Ovary (tissue), 9 donors: Measurements from ENCODE around the gene MYO3B. TPM values are rescaled to one million over a fixed set of nuclear protein-coding genes. Genes with fewer than 3 reads are reported as not detected.

Source experiments
- DNase-seq, 5 donors: peaks; one replicate each; pipeline ENCODE4 v3.0.0-alpha.2; 2019 to 2020
- H3K27ac ChIP-seq, 2 donors: fragments of 200-600 bp; one replicate each; pipeline versions ENCODE4 v1.5.1 to v1.8.0; 2019 to 2022
- H3K27me3 ChIP-seq: fragments of 200-600 bp; one replicate; pipeline ENCODE4 v1.8.0; 2022
- H3K36me3 ChIP-seq: fragments of 200-600 bp; sonication (generic); one replicate; pipeline ENCODE4 v1.5.1; 2019
- H3K4me1 ChIP-seq: one replicate; pipeline ENCODE4 v1.8.1; 2013; ENCODE audit warnings: mild to moderate bottlenecking, moderate library complexity; ENCODE audit not compliant: insufficient read depth
- H3K4me3 ChIP-seq: fragments of 200-600 bp; sonication (generic); one replicate; pipeline ENCODE4 v1.5.1; 2017
- H3K9me3 ChIP-seq, 2 donors: fragments of 200-600 bp in 1 of 2; sonication (generic) in 1 of 2; one replicate each; pipeline versions ENCODE4 v1.5.1 to v1.8.1; 2013 to 2019; ENCODE audit warnings: mild to moderate bottlenecking in 1 of 2, moderate library complexity in 1 of 2
- EP300 ChIP-seq: sonication (generic); formaldehyde crosslinking; IDR thresholded peaks from one replicate; pipeline ENCODE4 v1.6.1; 2017; ENCODE audit warnings: antibody characterized with exemption
- POLR2A ChIP-seq: fragments of 450-650 bp; IDR thresholded peaks from one replicate; pipeline ENCODE4 v1.6.1; 2017; ENCODE audit warnings: antibody characterized with exemption, mild to moderate bottlenecking, moderate library complexity
- WGBS, 3 donors: extraction: QIAGEN DNeasy Blood & Tissue Kit in 1 of 3; methylation state at CpG; one replicate each; pipeline versions ENCODE4 v1.1.5 to v1.1.7; 2013 to 2017; 5-methylcytosine and 5-hydroxymethylcytosine counted together
- intact Hi-C, 4 donors: fragments of 100-400 bp; cut with DNase I; formaldehyde crosslinking; loops; one replicate each; pipeline versions ENCODE4 v1.11.0 to v1.15.1; 2022 to 2023
- polyA plus RNA-seq, 2 donors: library from polyadenylated mRNA; stranded (reverse); fragments of 200-250 nt in 1 of 2; fragments of 350-450 nt in 1 of 2; fragmentation: Illumina TruSeq in 1 of 2; extraction: RNeasy Lipid Tissue Mini Kit (QIAGEN cat#74804) in 1 of 2; gene quantifications; one replicate each; pipeline ENCODE4 v1.2.3, GENCODE V29; 2013 to 2014
- total RNA-seq, 7 donors: library from RNA; depleted of rRNA in 2 of 7; stranded (reverse); fragments of >200 nt in 2 of 7; fragmentation: NEBNext Ultra II Directional in 3 of 7; extraction: Animal tissue kit (Norgen Biotek cat#: 25700) in 3 of 7; gene quantifications; one replicate each; pipeline versions ENCODE4 v1.1.0 to v1.2.4, GENCODE V29; 2016 to 2023
- TF ChIP-seq, protein P1 (sequence below), 3 donors: fragments of 450-650 bp in 2 of 3; fragments of 200-600 bp in 1 of 3; IDR thresholded peaks; one replicate each; pipeline versions ENCODE4 v1.5.1 to v1.8.0; 2016 to 2022; ENCODE audit warnings: antibody characterized with exemption in 3 of 3, mild to moderate bottlenecking in 1 of 3
- donor health status: DM: no; HTN: no; CAD: no; lungs with moderate emphysema.
- donor health status: DM: no; HTN: no; CAD: no.
- donor health status: Bipolar disorder and iron deficiency.
- donor health status: DM: yes; HTN: yes; CAD: no.
- donor health status: DM: no; HTN: no; CAD: no.
- donor health status: DM: yes; HTN: yes; CAD: no.

MYO3B gene
- total and polyA plus RNA-seq, 9 donors, result 0.04 to 1.3 (median 0.12) TPM; not detected in 2

DNA sequence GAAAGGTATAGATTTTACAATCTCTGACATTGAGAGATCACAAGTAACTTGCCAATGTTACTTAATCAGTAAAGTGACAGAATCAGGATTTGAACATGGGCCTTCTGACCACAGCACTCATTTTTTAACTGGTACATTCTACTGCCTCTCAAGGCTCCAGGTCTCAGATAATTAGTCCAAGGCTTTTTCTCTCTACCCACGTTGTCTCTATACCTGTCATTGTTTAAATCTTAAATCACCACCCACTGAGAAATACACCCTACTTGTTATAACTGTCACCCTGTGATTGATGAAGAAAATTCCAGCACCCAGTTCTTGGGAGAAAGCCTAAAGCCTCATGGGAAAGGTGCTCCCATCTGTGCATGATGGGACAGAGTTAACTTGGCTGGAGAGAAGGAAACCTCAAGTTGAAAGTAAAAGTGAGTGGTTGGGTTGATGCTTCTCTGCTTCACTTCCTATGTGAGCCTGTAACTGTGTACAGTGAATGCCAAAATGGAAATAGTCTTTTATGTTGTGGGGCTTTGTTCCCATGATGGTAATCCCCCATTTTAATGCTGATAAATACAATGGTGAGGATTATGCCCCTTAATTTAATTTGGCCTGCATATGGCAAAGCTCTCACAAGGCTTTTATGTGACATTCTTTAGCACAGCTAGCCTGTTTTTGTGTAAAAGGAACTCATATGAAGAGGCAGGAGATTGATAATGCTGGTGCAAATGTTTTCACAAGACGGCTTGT, 347.1 kb downstream of the MYO3B start:
- Histone ChIP-seq H3K4me1 (peaks cover 8% of the 10 kb centered on the region), H3K36me3 (no peaks in the 10 kb centered on the region), H3K9me3 (no peaks in the 10 kb centered on the region), H3K27ac (peak overlapping the region in 1 of 2 donors; percentile 11), H3K27me3 (no peaks in the 10 kb centered on the region), H3K4me3 (no peak overlapping the region)
- no peak for DNase-seq
- intact Hi-C loops, result no loop called here
- WGBS, 3 donors, result 16 to 29% (median 24%) methylated on average over 2 of the region's 2 CpGs
- TF ChIP-seq, protein P1, sequence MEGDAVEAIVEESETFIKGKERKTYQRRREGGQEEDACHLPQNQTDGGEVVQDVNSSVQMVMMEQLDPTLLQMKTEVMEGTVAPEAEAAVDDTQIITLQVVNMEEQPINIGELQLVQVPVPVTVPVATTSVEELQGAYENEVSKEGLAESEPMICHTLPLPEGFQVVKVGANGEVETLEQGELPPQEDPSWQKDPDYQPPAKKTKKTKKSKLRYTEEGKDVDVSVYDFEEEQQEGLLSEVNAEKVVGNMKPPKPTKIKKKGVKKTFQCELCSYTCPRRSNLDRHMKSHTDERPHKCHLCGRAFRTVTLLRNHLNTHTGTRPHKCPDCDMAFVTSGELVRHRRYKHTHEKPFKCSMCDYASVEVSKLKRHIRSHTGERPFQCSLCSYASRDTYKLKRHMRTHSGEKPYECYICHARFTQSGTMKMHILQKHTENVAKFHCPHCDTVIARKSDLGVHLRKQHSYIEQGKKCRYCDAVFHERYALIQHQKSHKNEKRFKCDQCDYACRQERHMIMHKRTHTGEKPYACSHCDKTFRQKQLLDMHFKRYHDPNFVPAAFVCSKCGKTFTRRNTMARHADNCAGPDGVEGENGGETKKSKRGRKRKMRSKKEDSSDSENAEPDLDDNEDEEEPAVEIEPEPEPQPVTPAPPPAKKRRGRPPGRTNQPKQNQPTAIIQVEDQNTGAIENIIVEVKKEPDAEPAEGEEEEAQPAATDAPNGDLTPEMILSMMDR (IDR thresholded peaks at IDR 0.05), result no peak
- TF ChIP-seq POLR2A (no peak), EP300 (no peak)

DNA sequence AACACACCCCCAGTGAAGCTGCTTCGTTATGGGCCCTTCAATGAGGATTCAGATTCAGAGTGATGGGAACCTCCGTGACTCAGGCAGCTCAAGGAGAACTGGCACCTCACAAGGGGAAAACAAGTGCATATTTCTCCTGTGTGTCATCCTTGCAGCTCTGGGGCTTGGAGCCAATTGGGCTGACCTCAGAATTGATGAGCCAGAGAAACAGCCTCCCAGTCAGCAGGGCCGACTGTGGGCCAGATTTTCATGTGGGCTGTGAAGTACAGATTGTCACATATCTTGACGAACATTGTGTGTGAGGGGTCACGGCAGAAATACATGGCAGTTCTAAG, 347.6 kb downstream of the MYO3B start:
- Histone ChIP-seq H3K9me3 (no peaks in the 10 kb centered on the region), H3K36me3 (no peaks in the 10 kb centered on the region), H3K4me1 (peaks cover 12% of the 10 kb centered on the region), H3K27ac (peak overlapping the region in 1 of 2 donors; percentile 11), H3K4me3 (no peak overlapping the region), H3K27me3 (no peaks in the 10 kb centered on the region)
- no peak for TF ChIP-seq EP300
- TF ChIP-seq POLR2A, result no peak
- TF ChIP-seq, protein P1 (IDR thresholded peaks at IDR 0.05), result no peak
- peak; percentile 82 to 92 (median 87) for DNase-seq
- 9 to 14% (median 10%) methylated on average over 5 of the region's 5 CpGs for WGBS, 3 donors
- intact Hi-C loops, result no loop called here

DNA sequence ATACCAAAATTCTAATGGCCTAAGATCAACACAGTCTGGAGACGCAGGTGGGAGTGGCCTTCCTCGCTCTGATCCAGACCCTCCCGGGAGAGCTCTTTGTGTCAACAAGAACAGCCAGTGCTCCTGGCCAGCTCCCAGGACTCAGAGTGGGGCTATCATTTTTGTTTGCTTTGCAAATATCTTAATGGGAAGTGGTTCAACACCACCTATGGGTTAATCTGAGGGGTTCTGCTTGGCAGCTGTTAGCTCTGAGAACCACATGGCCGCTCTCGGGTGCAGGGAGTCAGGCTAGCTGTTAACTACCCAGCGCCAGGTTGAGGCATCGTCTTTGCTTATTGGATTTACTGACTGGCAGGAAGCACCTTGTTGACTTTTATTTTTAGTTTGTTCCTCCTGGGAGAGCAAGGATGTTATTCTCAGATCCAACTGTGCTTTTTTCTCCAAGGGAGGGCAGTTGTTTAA, 352.4 kb downstream of the MYO3B start:
- Histone ChIP-seq H3K9me3 (no peaks in the 10 kb centered on the region), H3K36me3 (no peaks in the 10 kb centered on the region), H3K4me1 (peaks cover 11% of the 10 kb centered on the region), H3K27me3 (no peaks in the 10 kb centered on the region), H3K4me3 (peak overlapping the region; percentile 13), H3K27ac (peak overlapping the region in 1 of 2 donors; percentile 16)
- WGBS, 3 donors, result 0 to 4% (median 0%) methylated on average over 7 of the region's 7 CpGs
- TF ChIP-seq, protein P1 (IDR thresholded peaks at IDR 0.05), result no peak
- no peak for TF ChIP-seq EP300
- TF ChIP-seq POLR2A, result no peak
- DNase-seq, result peak; percentile 78 to 94 (median 84)
- intact Hi-C loops, result no loop called here

DNA sequence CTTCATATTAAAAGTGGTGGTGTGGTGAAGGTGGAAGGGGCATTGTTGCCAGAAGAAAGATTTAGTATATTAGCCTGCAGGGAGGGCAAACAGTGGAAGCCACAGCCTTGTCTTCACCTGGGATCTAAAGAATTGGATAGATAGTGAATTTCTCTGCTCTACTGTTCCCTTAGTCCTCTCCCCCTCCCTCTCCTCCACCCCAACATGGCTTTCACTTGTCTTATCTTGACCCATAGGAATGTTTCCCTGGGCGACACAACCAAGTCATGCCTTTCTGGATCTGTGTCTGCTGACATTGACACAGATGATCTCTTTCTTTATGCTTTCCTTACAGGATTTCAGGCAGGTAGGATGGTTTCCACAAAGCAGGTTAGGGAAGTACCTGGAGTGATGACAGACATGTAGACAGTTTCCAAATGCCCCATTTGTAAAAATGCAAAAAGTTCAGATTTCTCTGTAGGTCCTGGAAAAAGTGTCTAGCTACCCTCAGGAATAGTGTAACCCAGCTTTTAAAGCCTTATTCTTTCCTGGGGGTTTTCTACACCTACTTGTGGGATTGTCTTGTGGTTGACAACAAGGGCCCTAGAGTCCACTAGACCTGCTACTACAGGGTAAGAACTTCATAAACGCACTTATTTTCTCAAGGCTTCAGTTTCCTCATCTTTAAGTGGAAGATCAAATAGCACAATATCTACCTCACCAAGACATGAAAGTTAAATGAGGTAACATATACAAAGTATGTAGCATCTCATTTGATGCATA, 353.0 kb downstream of the MYO3B start:
- H3K27ac ChIP-seq, result no peak overlapping the region
- WGBS, 3 donors, result 20 to 63% (median 61%) methylated on average over 2 of the region's 2 CpGs
- intact Hi-C loops, result no loop called here
- DNase-seq, result no peak
- H3K4me3 ChIP-seq, result no peak overlapping the region
- H3K4me1 ChIP-seq, result peaks cover 9% of the 10 kb centered on the region
- H3K9me3 ChIP-seq, result no peaks in the 10 kb centered on the region
- TF ChIP-seq POLR2A (no peak), EP300 (no peak)
- TF ChIP-seq, protein P1 (IDR thresholded peaks at IDR 0.05), result no peak
- H3K27me3 ChIP-seq, result no peaks in the 10 kb centered on the region
- H3K36me3 ChIP-seq, result no peaks in the 10 kb centered on the region
